PC-3 (cell line): ENCODE results near the gene SINHCAF. TPM values are rescaled to one million over a fixed set of nuclear protein-coding genes. Genes with fewer than 3 reads are reported as not detected.

Experiments used
- ATAC-seq: fragments of 200-7000 bp; cut with Tn5 transposase; 2 replicates; pipeline ENCODE4 v1.9.1; 2020; ENCODE audit warnings: mild to moderate bottlenecking, moderate library complexity
- BruUV-seq: library from RNA; stranded (reverse); fragments of 400-500 nt; replicated peaks from 2 replicates; lab custom pipeline; 2021; lab: Mats Ljungman, UMichigan
- CTCF ChIA-PET: fragments of 300-600 bp; sonication (Branson Sonifier 250); formaldehyde crosslinking; loops from one replicate; lab custom pipeline; 2022; ENCODE audit warnings: antibody characterized with exemption; lab: Charles Lee
- POLR2A ChIA-PET: fragments of 300-600 bp; sonication (Branson Sonifier 250); formaldehyde crosslinking; loops from one replicate; lab custom pipeline; 2022; ENCODE audit warnings: antibody characterized with exemption; ENCODE audit not compliant: unreplicated experiment; lab: Charles Lee
- DNase-seq: peaks from one replicate; pipeline ENCODE4 v3.0.0-alpha.2; 2015
- H2AFZ ChIP-seq: fragments of 300-600 bp; sonication (generic); 2 replicates; pipeline ENCODE4 v1.6.0; 2016; ENCODE audit warnings: antibody characterized with exemption, low read length
- H3F3A ChIP-seq: fragments of 300-600 bp; sonication (generic); one replicate; pipeline ENCODE4 v1.6.0; 2017; ENCODE audit warnings: antibody characterized with exemption, low read length, control low read depth, mild to moderate bottlenecking; ENCODE audit not compliant: unreplicated experiment
- H3K27ac ChIP-seq: fragments of 300-600 bp; sonication (generic); 2 replicates; pipeline ENCODE4 v1.5.1; 2016; ENCODE audit warnings: mild to moderate bottlenecking, low read length
- H3K27me3 ChIP-seq: fragments of 300-600 bp; sonication (generic); 2 replicates; pipeline ENCODE4 v1.6.1; 2016; ENCODE audit warnings: low read length, mixed read lengths
- H3K36me3 ChIP-seq: fragments of 300-600 bp; sonication (generic); 2 replicates; pipeline ENCODE4 v1.6.1; 2016; ENCODE audit warnings: low read depth, mixed run types, low read length, mixed read lengths
- H3K4me1 ChIP-seq: fragments of 300-600 bp; sonication (generic); 2 replicates; pipeline ENCODE4 v1.5.1; 2016; ENCODE audit warnings: low read length; ENCODE audit not compliant: insufficient read depth
- H3K4me2 ChIP-seq: fragments of 300-600 bp; sonication (generic); 2 replicates; pipeline ENCODE4 v1.6.0; 2016; ENCODE audit warnings: low read length
- H3K4me3 ChIP-seq: fragments of 300-600 bp; sonication (generic); 2 replicates; pipeline ENCODE4 v1.5.1; 2016; ENCODE audit warnings: mild to moderate bottlenecking, low read length, mixed read lengths
- H3K79me2 ChIP-seq: fragments of 300-600 bp; sonication (generic); 2 replicates; pipeline ENCODE4 v1.6.1; 2017; ENCODE audit warnings: low read length, mixed read lengths
- H3K9ac ChIP-seq: fragments of 300-600 bp; sonication (generic); 2 replicates; pipeline ENCODE4 v1.6.0; 2016; ENCODE audit warnings: mild to moderate bottlenecking, low read length
- H3K9me2 ChIP-seq: fragments of 300-600 bp; sonication (generic); replicated peaks from 2 replicates; pipeline ENCODE4 v1.6.1; 2016; ENCODE audit warnings: mixed run types, low read length, mixed read lengths
- H3K9me3 ChIP-seq: fragments of 300-600 bp; sonication (generic); 2 replicates; pipeline ENCODE4 v1.6.1; 2016; ENCODE audit warnings: low read length, mixed read lengths
- H4K20me1 ChIP-seq: fragments of 300-600 bp; sonication (generic); 2 replicates; pipeline ENCODE4 v1.6.1; 2016; ENCODE audit warnings: low read length, mixed read lengths
- EZH2 ChIP-seq: fragments of 300-600 bp; sonication (generic); IDR thresholded peaks from one replicate; pipeline ENCODE4 v1.6.1; 2017; ENCODE audit warnings: antibody characterized with exemption, mild to moderate bottlenecking, low read length; ENCODE audit not compliant: unreplicated experiment
- EZH2phosphoT487 ChIP-seq: fragments of 300-600 bp; sonication (generic); IDR thresholded peaks from 2 replicates; pipeline ENCODE4 v1.6.1; 2018; ENCODE audit warnings: mild to moderate bottlenecking, antibody characterized with exemption, low read length, borderline replicate concordance
- intact Hi-C: fragments of 100-400 bp; cut with micrococcal nuclease; formaldehyde crosslinking; loops from 2 replicates; pipeline ENCODE4 v1.9.0; 2023
- total RNA-seq: library from RNA; depleted of rRNA; stranded (reverse); fragments of >200 nt; gene quantifications from 2 replicates; pipeline ENCODE4 v1.2.3, GENCODE V29; 2014
- TF ChIP-seq, protein P1 (sequence below): fragments of 300-600 bp; sonication (generic); conservative IDR thresholded peaks from 2 replicates; pipeline ENCODE4 v1.5.1; 2017; ENCODE audit warnings: antibody characterized with exemption, low read depth, mild to moderate bottlenecking, low read length

SINHCAF gene
- total RNA-seq, 1 experiment from 2014 or later, result 32.0 TPM

DNA sequence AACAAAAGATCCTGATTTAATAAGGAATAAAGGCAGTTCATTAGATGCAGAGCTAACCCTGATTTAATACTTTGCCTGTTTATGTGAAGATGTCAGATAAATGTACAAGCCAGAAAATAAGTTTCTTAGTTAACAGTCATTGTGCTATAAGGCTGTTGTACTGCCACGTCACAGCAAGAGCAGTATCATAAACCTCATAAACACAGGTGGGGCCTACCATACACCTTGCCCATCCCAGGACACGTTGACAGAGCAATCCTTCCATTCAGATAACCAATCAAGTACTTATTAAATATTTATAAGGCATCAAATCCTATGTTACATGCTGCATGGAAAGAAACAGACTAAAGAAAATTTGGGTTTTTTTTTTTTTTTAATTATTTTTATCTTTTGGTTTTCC, 36.5 kb downstream of the SINHCAF start:
- Histone ChIP-seq H3K27ac (no peak overlapping the region), H3K36me3 (peaks cover 42% of the 10 kb centered on the region), H4K20me1 (0 out of 2 replicates have a peak, but pooled peaks cover under 1% of the 10 kb centered on the region), H3K4me3 (no peak overlapping the region), H3K9me3 (no peaks in the 10 kb centered on the region), H3K4me2 (no peak overlapping the region), H3K9ac (no peak overlapping the region), H3F3A (no peaks in the 10 kb centered on the region), H2AFZ (no peak overlapping the region), H3K9me2 (no peaks in the 10 kb centered on the region), H3K27me3 (no peaks in the 10 kb centered on the region), H3K79me2 (no peaks in the 10 kb centered on the region), H3K4me1 (no peaks in the 10 kb centered on the region)
- ChIA-PET POLR2A (no interaction called here), CTCF (no interaction called here)
- no peak for TF ChIP-seq EZH2phosphoT487
- TF ChIP-seq, protein P1, sequence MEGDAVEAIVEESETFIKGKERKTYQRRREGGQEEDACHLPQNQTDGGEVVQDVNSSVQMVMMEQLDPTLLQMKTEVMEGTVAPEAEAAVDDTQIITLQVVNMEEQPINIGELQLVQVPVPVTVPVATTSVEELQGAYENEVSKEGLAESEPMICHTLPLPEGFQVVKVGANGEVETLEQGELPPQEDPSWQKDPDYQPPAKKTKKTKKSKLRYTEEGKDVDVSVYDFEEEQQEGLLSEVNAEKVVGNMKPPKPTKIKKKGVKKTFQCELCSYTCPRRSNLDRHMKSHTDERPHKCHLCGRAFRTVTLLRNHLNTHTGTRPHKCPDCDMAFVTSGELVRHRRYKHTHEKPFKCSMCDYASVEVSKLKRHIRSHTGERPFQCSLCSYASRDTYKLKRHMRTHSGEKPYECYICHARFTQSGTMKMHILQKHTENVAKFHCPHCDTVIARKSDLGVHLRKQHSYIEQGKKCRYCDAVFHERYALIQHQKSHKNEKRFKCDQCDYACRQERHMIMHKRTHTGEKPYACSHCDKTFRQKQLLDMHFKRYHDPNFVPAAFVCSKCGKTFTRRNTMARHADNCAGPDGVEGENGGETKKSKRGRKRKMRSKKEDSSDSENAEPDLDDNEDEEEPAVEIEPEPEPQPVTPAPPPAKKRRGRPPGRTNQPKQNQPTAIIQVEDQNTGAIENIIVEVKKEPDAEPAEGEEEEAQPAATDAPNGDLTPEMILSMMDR, result no peak
- no peak for TF ChIP-seq EZH2
- ATAC-seq, result no peak
- no peak for DNase-seq
- intact Hi-C loops, result no loop called here
- no TSS peak for BruUV-seq

DNA sequence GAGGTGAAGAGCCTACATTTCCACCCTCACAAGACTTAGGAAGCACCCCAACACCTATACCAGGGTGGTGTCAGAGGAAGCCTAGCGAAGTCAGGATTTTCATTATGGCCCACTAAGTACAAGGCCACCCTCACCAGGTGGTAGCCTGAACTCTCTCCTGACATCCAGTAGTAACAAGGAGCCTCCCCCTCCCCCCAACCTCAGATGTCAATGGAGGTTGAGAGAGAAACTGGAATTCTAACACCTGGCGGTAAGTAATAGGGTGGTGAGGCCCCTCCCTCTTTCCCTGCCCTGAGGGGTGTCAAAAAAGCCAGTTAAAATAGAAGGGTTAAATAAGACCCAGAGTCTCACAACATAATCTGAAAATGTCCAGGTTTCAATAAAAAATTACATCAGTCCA, 37.6 kb downstream of the SINHCAF start:
- Histone ChIP-seq H3K9ac (no peak overlapping the region), H3K79me2 (no peaks in the 10 kb centered on the region), H3K27me3 (no peaks in the 10 kb centered on the region), H3K4me3 (no peak overlapping the region), H3K27ac (no peak overlapping the region), H3K36me3 (peaks cover 39% of the 10 kb centered on the region), H3K9me2 (no peaks in the 10 kb centered on the region), H3K4me1 (no peaks in the 10 kb centered on the region), H3F3A (no peaks in the 10 kb centered on the region), H4K20me1 (no peaks in the 10 kb centered on the region), H3K4me2 (no peak overlapping the region), H2AFZ (no peak overlapping the region), H3K9me3 (no peaks in the 10 kb centered on the region)
- ATAC-seq (no peak), DNase-seq (no peak)
- TF ChIP-seq, protein P1, result no peak
- no TSS peak for BruUV-seq
- ChIA-PET CTCF (no interaction called here), POLR2A (no interaction called here)
- intact Hi-C loops, result no loop called here

DNA sequence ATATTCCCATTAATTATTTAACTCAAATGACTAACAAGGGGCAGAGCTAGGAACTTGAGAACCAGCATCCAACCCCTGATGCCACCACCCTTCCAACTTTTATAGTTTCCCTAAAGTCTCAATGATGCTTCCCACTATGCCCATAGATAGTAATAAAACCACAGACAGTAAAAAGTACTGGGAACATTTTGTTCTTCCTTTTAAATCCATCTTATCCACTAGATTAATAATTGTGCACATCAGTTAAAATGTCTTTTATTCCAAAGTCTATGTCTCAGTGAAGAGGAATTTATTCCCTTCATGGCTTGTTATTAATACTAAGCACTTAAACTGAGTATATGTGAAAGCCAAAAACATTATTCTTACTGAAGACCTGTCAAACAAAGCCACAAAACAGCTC, 45.8 kb downstream of the SINHCAF start:
- Histone ChIP-seq H3K4me3 (no peak overlapping the region), H4K20me1 (no peaks in the 10 kb centered on the region), H3K9ac (no peak overlapping the region), H2AFZ (no peak overlapping the region), H3K79me2 (no peaks in the 10 kb centered on the region), H3K27me3 (no peaks in the 10 kb centered on the region), H3K4me1 (no peaks in the 10 kb centered on the region), H3K36me3 (peaks cover 12% of the 10 kb centered on the region; the same call in 1 of the 2 replicates), H3K4me2 (no peak overlapping the region), H3K9me3 (no peaks in the 10 kb centered on the region), H3K9me2 (no peaks in the 10 kb centered on the region), H3F3A (no peaks in the 10 kb centered on the region), H3K27ac (no peak overlapping the region)
- BruUV-seq, result no TSS peak
- POLR2A ChIA-PET, result no interaction called here
- TF ChIP-seq EZH2 (no peak), EZH2phosphoT487 (no peak)
- TF ChIP-seq, protein P1, result no peak
- intact Hi-C loops, result no loop called here
- CTCF ChIA-PET, result no interaction called here
- ATAC-seq, result no peak
- no peak for DNase-seq
